ENCODE results near the gene DAAM2.
A peak's percentile ranks its signal among the peaks of the same experiment; 100 is the strongest.

DAAM2 gene

GRCh38 chr6:39891353-39891752 lies 99.2 kb downstream of the DAAM2 start:
- no peak for DNase-seq

DNA sequence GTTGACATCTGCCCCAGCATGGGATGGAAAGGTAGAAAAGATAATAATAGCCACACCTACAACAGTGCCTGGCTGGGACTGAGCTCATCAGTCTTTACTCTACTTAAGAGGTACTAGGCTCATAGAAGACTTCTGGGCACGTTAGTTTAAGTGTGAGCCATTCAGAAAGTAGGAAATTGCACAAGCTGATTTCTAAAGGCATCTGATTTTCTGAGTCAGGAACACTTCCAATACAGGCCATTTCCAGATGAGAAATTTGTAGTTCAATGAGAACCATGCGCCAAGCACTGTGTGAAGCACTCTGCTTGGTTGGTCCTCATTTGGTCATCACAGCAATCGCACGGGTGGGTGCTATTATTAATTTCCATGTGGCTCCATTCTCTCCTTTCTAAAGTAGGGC lies 99.8 kb downstream of the DAAM2 start:
- DNase-seq: no peak

DNA sequence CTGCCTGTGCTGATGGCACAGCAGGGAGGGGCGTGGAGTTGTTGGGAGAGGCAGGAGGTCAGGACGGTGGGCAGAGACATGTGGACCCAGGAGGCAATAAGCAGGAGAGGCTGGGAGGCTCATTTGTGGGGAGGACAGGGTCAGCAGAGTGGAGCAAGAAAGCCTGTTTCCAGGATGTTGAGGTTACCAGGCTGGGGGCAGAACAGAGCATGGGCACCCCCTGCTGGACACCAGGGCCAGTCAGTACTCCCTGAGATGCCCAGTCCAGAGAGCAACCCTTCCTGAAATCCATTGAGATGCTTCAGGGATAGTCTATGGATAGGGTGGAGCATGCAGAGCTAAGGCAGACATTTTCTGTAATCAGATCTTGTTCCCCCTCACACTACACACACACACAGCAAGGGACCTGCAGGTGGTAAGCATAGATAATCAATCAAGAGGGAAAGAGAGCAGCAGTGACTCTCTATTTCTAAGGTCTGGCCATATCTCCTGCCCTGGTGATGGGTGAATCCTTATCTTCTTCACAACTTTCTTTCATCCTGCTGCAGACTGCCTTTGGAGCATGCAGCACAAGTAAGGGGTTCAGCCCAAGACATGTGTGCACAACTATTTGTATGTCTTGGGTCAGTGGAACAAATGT lies 100.4 kb downstream of the DAAM2 start:
- DNase-seq: peak; percentile 39

GRCh38 chr6:39893286-39893685 lies 101.1 kb downstream of the DAAM2 start:
- DNase-seq: no peak

- no peak for DNase-seq
These were observed 104.5 kb downstream of the DAAM2 start for GRCh38 chr6:39896701-39897100.

- no peak for DNase-seq
These were observed 105.5 kb downstream of the DAAM2 start for GRCh38 chr6:39897698-39898097.

GRCh38 chr6:39898625-39899024 lies 106.4 kb downstream of the DAAM2 start:
- no peak for DNase-seq

DNA sequence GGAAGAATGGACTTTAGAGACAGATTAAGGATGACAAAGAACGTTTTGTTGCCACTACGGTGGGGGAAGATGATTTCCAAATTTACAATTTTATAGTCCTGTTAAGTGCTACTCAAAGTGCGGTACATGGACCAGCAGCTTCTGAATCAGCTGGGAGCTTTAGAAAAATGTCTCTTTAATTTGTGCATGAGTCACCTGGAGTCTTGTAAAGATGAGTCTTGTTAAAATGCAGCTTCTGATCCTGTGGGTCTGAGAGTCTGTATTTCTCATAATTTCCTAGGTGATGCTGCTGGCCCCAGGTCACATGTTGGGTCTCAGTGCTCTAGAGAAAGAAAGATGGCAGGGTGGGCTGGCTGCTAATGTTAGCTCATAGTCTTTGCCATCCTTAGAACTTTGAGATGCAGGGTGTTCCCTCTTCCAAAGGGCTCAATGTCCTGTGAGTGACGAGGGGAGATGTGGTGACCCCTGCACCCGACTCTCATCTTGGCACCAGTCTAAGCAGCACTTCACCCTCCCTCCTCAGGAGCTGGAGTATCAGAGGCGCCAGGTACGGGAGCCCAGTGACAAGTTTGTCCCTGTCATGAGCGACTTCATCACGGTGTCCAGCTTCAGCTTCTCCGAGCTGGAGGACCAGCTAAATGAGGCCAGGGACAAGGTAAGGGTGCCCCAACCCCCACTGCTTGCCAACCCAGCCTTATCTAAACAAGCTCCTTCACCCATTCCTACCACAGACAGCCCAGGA lies 107.5 kb downstream of the DAAM2 start:
- DNase-seq: no peak

DNA sequence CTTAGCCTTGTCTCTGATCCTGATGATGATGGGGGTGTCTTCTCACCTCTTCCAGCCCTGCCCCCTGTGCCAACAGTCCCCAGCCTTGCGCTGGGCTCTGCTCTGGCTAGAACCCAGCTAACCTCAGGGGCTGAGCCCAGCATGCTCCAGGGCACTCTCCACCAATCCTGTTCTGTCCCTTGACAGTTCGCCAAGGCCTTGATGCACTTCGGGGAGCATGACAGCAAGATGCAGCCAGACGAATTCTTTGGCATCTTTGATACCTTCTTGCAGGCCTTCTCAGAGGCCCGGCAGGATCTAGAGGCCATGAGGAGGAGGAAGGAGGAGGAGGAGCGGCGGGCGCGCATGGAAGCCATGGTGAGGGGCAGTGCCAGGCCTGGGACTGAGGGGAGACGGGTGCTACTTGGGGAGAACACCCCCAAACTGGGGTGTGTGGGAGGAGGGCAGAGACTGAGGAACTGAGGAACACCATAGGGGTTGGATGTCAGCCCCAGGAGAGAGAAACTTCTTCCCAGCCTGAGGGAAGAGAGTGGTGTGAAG lies 109.0 kb downstream of the DAAM2 start:
- DNase-seq: no peak

DNA sequence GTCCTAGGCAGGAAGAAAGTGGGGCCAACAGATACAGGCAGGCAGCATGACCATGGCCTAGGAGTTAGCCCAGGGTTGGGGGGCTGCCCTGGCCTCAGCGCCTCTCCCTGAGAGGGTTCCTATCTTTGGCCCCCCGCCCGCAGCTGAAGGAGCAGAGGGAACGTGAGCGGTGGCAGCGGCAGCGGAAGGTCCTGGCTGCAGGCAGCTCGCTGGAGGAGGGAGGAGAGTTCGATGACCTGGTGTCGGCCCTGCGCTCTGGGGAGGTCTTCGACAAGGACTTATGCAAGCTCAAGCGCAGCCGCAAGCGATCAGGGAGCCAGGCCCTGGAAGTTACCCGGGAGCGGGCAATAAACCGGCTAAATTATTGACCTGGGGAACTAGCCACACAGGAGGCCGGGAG lies 109.5 kb downstream of the DAAM2 start:
- no peak for DNase-seq

DNA sequence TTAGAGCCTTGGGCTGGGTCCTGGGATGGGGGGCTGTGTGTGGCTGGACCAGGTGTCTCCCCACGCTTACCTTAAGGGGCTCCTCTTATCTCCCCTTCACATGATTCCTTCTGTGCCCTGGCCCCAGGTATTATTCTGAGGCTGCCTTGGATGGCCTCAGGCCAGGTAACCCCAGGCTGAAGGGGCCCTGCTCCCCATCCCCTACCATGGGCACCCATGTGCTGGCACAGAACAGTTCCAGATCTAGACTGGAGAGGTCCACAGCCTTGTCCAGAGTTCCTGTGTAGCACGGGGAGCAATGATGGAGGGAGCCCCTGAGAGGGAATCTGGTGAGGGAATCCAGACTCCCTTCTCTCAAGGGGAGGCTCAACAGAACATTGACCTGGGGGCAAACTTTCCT lies 110.0 kb downstream of the DAAM2 start:
- no peak for DNase-seq

GRCh38 chr6:39902786-39903465 lies 110.8 kb downstream of the DAAM2 start:
- DNase-seq: no peak

GRCh38 chr6:39903656-39904055 lies 111.5 kb downstream of the DAAM2 start:
- no peak for DNase-seq

- DNase-seq: no peak
These were observed 112.9 kb downstream of the DAAM2 start for GRCh38 chr6:39904946-39905639.

- no peak for DNase-seq
These were observed 113.4 kb downstream of the DAAM2 start for GRCh38 chr6:39905640-39905975.

DNA sequence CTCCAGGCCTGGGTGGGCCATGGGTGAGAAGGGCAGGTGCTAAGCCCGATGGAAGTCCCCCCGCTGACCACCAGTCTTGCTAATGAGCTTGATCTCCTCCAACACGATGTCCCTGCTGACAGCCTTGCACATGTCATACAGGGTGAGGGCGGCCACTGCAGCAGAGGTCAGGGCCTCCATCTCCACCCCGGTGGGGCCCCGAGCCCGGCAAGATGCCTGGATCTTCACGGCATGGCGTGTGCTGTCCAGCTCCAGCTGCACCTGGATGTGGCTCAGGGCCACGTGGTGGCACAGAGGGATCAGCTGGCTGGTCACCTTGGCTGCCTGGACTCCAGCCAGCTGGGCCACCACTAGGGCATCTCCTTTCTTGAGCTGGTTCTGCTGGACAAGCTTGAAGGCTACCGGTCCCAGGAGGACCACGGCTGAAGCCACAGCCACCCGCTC lies 114.2 kb downstream of the DAAM2 start:
- no peak for DNase-seq

- DNase-seq: no peak
These were observed 115.8 kb downstream of the DAAM2 start for GRCh38 chr6:39907871-39908575.

- DNase-seq: no peak
These were observed 116.8 kb downstream of the DAAM2 start for GRCh38 chr6:39908838-39909583.

DNA sequence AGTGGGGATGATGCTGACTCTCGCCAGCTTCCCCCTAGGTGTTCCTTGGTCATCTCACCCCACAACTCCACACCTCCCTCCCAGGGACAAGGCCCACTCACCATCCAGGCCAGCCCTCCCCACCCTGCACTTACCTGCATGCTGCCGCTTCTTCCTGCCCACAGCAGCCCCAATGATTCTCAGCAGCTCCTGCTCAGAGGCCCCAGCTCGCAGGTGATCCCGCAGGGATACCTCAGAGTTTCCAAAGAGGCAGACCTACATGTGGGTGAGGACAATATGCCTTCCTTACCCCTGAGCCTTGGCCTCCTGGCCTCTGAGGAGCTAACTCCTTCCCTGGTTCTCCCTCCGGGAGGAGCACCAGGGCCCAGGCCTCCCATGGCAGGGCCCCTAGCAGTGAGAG lies 117.5 kb downstream of the DAAM2 start:
- no peak for DNase-seq

DNA sequence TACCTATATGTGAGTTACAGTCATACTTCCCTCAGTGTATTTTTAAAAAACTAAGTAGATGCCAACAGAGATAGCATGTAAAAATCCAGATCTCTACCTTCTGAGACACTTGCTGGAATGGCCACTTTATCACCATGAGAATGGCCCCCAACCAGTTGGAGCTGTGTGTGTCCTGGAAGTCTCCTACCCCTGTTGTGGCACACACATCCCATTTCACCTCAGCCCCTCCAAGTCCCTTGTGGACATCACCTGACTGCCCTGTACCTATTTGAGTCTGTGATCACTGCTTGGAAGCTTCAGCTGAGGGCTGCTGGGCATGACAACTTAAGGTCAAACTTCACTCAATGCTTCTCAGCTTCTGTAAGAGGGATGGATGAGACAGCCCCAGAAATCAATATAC lies 118.0 kb downstream of the DAAM2 start:
- no peak for DNase-seq

DNA sequence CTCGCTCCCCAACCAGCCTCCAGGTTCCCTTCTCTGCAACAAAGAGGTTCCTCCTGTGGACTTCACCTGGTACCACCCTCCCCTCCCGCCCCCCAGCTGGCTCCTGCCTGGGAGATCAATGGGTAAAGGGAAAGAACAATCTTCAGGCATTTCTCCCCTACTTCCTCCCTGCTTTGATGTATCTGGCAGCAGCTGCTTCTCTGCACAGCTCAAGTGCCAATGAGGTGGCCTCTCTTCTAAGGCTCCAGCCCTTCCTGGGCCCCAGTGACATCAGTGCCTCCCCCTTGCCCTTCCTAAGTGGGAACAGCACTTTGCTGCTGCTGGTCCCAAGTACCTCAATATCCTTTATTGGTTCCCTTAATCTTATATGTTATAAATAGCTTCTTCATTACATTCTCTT lies 118.6 kb downstream of the DAAM2 start:
- no peak for DNase-seq

Measured in 8988T (cell line).